GM12865 (cell line): ENCODE measurements around the gene CENPO.

Experiments used
- DNase-seq: peaks from one replicate; pipeline ENCODE4 v3.0.0; 2010; ENCODE audit warnings: low read depth
- H3K4me3 ChIP-seq: 2 replicates; pipeline ENCODE4 v1.5.1; 2011; ENCODE audit warnings: mild to moderate bottlenecking, low read depth, low read length, control low read depth
- CTCF ChIP-seq: IDR thresholded peaks from 2 replicates; pipeline ENCODE4 v1.5.1; 2011; ENCODE audit warnings: low read length, control low read depth, low read depth, inconsistent platforms; ENCODE audit not compliant: insufficient read depth; ENCODE audit errors: missing control alignments

CENPO gene

GRCh38 chr2:24861500-24861899 is 68.3 kb downstream of the CENPO start:
- H3K4me3 ChIP-seq, result no peak overlapping the region
- DNase-seq, result no peak
- no peak for TF ChIP-seq CTCF

- H3K4me3 ChIP-seq, result no peak overlapping the region
- TF ChIP-seq CTCF, result no peak
- no peak for DNase-seq
These were observed 70.4 kb downstream of the CENPO start for GRCh38 chr2:24863641-24864040.

- no peak for DNase-seq
- H3K4me3 ChIP-seq, result no peak overlapping the region
- TF ChIP-seq CTCF, result no peak
These were observed 73.7 kb downstream of the CENPO start for GRCh38 chr2:24866946-24867345.

GRCh38 chr2:24870440-24870839 is 77.2 kb downstream of the CENPO start:
- H3K4me3 ChIP-seq, result no peak overlapping the region
- no peak for TF ChIP-seq CTCF
- DNase-seq, result no peak

- H3K4me3 ChIP-seq, result no peak overlapping the region
- DNase-seq, result no peak
- no peak for TF ChIP-seq CTCF
These were observed 77.9 kb downstream of the CENPO start for GRCh38 chr2:24870891-24871705.

GRCh38 chr2:24871852-24872333 is 78.7 kb downstream of the CENPO start:
- H3K4me3 ChIP-seq, result no peak overlapping the region
- no peak for TF ChIP-seq CTCF
- no peak for DNase-seq
